ENCODE measurements around the gene FRMD1.

DNA sequence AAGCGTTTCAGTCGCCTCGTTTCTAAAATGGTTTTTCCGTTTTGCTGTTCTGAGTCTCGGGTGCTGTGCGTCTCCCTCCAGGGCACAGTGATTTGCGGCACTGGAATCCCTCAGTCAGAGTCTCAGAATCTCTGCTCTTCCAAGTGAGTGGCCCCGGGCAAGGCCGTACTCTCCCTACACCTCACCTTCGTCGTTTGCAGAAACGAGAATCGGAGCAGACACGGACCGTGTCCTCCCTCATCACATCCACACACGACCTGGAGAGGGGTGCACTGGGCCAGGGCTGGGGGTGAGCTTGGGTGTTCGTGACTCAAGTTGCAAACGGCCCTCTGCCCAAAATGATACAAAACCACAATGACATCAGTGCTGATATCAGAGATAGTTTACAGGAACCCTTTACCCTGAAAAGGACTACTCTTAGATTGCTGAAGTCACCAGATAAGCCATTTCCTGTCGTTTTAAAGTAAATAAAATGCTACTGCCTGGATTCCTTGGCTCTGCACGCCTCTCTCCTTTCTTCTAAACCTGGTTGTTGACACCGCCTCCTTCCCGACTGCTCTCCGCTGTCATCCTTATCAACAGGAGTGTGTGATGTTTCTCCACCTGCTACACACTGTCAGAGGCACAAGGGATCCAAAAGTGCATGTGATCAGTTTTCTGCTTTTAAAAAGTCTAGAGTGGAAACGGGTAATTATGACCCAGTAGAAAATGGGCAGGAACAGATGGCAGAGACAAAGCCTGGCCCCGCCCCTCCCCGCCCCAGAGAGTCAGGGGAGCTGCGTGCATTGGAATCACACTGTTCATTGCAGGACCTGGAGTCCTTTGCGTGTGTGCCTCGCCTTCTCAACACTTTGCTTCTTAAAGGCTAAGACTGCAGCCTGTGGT is 43.1 kb downstream of the FRMD1 start:
- TF ChIP-seq, protein P1, sequence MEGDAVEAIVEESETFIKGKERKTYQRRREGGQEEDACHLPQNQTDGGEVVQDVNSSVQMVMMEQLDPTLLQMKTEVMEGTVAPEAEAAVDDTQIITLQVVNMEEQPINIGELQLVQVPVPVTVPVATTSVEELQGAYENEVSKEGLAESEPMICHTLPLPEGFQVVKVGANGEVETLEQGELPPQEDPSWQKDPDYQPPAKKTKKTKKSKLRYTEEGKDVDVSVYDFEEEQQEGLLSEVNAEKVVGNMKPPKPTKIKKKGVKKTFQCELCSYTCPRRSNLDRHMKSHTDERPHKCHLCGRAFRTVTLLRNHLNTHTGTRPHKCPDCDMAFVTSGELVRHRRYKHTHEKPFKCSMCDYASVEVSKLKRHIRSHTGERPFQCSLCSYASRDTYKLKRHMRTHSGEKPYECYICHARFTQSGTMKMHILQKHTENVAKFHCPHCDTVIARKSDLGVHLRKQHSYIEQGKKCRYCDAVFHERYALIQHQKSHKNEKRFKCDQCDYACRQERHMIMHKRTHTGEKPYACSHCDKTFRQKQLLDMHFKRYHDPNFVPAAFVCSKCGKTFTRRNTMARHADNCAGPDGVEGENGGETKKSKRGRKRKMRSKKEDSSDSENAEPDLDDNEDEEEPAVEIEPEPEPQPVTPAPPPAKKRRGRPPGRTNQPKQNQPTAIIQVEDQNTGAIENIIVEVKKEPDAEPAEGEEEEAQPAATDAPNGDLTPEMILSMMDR (IDR thresholded peaks at IDR 0.05): no peak
- TF ChIP-seq POLR2A (IDR thresholded peaks at IDR 0.05): no peak
